NOMO-1 treated with dmso at 0.1 percent for 144 hours (cell line): Measurements from ENCODE around the gene SPIN1.

Experiments
- DNase-seq: peaks from one replicate; lab custom pipeline; 2025; ENCODE audit not compliant: unreplicated experiment; lab: John Stamatoyannopoulos, UW

Gene SPIN1

DNA sequence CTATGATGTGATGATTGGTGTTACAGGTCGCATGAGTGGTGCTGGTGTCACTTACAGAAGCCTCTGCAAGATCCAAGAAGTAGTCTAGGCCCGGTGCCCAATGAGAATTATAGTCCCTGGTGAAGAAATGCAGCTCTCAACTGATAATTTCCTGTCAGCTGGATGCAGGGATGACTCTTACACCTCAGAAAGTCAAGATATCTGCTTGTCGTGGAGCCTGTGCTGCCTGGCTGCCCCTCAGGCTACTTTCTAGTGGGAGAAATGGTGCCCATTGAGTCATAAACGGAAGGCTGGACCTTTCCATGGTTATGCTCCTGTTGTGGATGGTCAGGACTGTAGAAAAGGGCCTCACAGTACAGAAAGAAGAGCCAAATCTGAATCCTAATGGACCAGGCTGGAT, 99.9 kb downstream of the SPIN1 start:
- DNase-seq, result no peak

DNA sequence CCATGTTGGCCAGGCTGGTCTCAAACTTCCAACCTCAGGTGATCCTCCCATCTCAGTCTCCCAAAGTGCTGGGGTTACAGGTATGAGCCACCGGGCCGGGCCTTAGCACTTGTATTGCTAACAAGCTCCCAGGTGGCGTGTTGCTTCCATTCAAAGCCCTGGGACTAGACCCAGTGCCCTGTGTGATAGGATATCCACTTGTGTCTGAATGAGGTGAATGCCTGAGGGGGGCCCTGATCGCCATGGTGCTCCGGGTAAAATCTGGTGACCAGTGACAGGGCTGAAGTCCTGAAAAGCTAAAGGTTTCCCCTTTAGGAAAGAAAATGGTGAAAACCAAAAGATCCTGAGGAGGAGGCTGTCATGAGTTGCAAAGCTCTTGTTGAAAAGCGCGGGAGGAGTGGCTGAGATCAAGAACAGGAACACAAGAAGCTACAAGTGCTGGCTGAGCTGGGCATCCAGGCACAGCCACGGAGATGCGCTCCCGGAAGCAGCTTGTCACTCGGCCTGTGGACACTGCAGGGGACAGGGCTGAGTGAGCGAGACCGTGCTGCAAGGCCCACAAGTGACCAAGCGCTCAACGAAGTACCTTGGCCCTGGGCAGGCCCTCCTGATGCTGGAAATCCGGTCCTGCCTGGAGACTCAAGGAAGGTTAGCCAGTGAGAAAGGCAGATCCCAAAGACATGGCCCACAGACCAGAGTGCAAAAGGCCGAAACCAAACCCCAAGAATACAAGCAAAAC, 106.9 kb downstream of the SPIN1 start:
- DNase-seq, result no peak

DNA sequence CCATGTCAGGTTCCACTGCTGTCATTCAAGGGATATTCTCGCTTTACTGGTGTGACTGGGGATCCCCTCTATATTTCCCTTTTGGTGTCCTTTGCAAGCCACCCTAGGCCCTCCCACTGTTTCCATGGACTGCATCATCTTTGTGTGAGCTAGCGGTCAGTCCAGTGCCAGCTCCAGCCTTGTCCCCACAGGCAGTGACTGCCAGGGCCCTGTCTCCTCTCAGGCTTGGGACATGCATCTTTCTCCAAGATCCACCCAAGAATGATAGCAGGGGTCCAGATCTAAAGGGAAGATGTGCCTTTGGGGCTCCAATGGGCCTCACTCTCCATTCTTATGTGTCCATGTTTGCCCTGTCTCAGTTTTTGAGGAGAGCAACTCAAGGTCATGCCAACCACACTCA, 109.0 kb downstream of the SPIN1 start:
- no peak for DNase-seq

DNA sequence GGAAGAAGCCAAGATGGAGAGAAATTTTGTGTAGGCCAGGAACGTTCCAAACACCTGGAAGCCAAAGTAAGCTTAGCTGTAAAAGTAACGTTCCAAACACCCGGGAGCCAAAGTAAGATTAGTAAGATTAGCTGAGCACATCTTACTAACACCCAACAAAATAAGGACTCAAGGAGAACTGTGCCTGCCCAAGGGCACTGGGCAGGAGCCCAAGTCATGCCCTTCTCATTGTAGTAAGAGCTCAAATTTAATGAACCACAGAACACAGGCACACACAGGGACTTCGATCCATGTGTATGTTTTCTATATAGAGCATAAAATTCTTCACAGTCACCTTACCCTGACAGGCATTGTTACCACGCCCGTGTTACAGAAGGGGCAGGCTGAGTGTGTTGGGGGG, 110.6 kb downstream of the SPIN1 start:
- DNase-seq, result no peak

DNA sequence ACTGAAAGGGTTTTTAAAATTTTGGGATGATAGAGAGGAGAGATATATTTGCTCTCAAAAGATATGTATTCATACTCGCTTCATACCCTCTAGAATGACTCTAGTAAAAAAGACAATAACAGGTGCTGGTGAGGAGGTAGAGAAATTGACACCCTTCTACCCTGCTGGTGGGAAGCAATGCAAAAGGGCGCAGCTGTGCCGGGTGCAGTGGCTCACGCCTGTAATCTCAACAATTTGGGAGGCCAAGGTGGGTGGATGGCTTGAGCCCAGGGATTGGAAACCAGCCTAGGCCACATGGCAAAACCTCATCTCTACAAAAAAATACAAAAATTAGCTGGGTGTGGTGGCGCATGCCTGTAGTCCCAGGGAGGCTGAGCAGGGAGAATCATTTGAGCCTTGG, 112.8 kb downstream of the SPIN1 start:
- DNase-seq, result no peak

DNA sequence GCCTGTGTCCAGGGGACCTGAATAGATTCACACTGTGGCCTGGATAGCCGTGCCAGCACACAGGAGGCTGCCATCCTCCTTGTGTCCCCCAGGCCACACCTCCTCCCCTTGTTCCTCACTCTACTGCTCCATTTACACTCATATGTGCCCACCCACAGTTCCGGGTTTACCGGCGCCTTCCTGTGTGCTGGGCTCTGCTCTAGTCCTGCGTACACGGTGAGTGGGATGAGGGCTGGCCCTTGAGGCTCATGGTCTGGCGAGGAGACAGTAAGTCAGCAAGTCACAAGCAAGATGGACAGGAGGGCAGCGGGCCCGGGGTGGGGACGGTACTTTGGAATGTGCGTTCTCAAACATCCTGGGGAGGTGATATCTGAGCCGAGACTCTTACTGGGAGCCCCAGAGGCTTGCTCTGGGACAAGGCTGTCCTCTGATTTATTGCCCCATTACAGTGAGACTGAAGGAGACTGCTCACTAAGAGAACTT, 114.3 kb downstream of the SPIN1 start:
- DNase-seq, result no peak

DNA sequence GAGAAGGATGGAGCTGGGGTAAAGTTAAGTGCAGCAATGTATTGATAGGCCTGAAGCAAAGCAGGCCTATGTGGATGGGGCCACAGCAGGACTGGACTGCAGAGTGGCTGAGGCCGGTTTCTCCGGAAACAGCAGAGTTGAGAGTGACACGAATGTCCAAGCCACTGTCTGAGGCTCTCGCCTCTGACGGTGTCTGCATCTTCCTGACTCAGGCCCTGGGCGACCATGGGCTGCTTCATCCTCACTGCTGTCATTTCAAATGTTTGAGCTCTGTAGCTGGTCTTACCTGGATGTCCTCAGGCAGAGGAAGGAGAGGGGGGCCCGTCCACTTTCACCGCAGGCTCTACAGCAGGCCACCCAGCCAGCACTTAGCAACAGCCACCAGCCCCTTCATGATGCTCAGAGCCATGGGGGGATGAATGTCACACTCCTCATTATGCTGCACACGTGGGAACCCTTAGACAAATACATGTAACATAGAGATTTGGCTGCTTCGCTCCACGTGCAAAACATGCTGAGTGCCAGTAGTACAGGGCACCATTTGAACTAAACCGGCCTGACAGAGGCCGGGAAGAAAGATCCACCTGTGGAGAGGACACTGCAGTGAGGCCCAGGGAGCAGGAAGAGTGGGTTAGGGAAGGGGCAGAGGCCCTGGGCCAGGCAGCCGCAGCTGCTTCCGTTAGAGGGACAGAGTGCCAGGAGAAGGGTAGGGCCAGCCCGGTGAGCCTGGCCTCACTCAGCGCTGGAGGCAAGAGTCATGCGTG, 115.0 kb downstream of the SPIN1 start:
- DNase-seq, result no peak

DNA sequence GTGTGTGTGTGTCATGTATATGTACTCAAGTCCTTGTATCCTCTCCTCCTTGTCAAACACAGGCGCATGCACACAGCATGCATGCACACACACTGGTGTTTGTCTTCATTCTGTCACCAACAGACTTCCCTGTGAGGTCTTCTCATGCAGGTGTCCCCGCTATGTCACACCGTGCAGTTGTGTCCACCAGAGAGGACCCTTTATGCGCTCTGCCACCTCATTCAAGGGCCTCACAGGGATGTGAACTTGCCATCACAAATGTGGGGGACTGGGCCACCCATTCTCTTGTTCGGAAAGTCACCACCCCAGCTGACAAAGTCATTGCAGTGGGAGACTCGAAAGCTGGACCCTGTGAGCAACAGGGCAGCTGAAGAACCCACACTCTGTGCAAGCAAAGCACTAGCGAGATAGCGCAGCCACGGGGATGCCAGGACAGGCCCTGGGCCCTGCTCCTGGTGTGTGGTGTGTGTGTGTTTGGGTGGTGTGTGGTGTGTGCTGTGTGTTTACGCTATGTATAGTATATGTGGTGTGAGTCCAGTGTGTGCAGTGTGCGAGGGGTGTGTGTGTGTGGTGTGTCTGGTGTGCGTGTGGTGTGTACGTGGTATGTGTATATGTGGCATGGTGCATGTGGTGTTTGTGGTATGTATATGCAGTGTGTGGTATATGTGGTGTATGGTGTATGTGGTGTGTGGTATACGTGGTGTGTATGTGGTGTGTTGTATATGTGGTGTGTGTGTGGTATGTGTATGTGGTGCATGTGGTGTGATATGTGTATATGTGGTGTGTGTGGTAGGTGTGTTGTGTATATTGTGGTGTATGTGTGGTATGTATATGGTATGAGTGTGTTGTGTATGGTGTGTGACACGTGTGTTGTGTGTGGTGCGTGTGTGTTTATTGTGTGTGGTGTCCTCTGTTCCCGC, 115.9 kb downstream of the SPIN1 start:
- DNase-seq, result no peak

DNA sequence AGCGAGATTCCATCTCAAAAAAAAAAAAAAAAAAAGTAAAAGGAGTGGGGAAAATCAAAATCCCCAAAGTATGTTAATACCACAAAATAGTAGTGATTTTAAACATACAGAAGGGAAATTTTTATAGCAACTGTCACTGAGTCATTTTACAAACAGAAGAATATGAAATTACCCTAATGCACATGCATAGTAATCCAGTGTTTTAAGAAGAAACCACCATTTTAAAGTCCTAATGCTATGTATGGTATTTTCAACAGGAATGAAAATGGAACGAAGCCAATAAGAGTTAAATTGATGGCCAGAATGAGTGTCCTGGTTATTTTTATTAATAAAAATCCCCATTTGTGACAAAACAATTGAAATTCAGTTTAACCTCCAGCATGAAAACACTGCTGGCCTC, 120.1 kb downstream of the SPIN1 start:
- DNase-seq, result no peak

DNA sequence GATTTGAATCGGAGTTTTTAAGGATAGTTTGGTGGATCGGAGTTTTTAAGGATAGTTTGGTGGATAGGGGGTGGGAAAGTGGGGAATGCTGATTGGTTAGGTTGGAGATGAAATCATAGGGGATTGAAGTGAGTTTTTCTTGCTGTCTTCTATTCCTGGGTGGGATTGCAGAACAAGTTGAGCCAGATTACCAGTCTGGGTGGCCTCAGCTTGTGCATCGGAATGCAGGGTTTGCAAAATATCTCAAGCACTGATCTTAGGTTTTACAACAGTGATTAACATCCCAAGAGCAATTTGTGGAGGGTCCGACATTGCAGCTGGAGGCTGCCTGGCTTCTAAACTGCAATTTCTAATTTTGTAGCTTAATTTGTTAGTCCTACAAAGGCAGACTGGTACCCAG, 123.7 kb downstream of the SPIN1 start:
- no peak for DNase-seq

DNA sequence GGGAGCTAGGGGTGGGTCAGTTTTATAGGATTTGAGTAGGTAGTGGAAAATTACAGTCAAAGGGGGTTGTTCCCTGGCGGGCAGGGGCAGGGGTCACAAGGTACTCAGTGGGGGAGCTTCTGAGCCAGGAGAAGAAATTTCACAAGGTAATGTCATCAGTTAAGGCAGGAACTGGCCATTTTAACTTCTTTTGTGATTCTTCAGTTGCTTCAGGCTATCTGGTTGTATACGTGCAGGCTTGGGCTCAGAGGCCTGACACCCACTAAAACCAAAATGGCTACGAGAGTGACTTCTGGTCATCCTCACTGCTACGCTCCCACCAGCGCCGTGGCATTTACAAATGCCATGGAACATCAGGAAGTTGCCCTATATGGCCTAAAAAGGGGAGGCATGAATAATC, 126.0 kb downstream of the SPIN1 start:
- no peak for DNase-seq

DNA sequence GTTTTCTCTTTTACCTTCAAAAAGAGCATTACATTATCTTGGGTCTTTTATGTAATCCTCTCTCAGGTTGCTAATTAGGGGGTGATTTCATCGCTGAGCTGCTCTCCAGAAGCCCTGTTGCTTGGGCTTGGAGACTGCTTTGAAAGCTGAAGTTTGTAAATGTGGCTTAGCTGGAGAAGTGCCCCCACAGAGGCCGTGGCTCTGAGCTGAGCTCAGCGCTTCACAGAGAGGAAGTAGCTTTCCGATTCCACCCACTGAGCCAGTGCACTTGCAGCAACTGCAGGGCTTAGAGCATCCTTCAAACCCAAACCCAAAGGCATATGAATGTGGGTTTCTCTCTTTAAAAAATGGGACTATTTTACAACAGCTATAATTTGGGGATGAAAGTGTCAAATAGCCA, 133.1 kb downstream of the SPIN1 start:
- no peak for DNase-seq

DNA sequence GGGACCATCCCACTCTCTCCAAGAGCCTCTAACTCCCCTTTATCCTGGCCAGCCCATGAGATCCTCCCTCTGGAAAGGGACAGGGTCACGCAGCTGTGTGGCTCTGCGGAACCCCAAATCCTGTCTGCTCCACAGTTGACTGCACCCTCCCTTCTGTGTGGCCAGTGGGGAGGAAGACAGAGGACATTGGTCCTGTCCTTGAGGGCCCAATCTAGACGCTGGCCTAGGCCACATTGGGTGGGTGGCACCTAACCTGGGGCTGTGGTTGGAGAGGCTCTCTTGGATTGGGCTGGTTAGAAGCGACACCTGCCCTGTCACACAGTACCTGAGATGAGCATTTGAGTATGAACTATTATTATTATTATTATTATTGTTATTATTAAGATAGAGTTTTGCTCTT, 134.1 kb downstream of the SPIN1 start:
- DNase-seq, result no peak

DNA sequence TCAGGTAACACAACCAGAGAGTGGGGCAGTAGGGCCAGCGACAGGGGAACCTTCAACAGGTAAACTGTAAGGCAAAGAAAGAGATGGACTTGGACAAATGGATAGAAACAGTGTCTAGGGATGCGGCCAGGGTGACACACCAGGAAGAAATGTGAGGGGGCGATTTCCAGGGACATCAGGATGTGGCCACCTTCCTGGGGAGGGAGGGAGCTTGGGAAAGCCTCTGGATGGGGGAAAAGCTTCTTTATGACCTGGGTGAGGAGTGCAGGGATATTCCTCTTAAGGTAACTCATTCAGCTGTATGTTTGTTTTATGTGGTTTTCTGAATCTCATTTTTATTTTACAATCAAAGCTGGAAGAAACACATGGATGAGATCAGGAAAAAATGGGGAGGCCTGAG, 134.8 kb downstream of the SPIN1 start:
- DNase-seq, result no peak

DNA sequence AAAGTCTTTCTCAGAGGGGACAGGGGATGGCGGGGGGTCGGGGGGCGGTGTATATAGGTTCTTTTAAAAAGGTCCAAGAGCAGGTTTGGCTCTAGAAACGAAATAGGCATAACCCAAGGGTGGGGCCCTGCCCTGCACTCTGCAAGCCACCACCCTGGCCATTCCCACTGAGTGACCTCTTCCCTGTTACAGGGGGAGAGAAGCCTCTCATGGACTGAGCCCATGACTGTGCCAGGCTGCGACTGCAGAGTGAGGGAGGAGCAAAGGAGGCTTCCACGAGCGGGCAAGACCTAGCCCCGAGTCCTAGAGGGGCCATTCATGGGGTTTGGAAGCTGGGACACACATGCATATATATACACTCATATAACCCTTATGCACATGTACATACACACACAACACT, 136.7 kb downstream of the SPIN1 start:
- DNase-seq, result no peak

DNA sequence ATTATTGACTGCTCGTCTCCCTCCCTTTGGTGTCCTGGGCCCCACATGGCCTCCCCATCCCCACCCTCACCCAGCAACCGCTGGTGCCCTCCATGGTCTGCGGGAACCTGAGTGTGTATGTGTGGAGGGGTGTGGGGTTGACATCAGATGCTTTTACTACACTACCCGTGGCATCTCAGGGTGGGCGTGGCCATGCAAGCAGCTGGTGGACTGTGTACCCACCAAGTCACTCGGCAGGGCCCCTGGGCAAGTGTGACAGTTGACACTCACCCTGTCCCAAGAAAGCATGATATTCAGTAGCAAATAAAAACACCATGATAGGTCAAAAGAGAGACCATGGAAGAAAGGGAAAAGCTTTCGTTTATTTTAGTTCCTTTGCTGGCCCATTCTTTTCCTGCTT, 139.4 kb downstream of the SPIN1 start:
- DNase-seq, result no peak
